ENCODE measurements around the gene ALOX5AP. TPM values are rescaled to one million over a fixed set of nuclear protein-coding genes. Genes with fewer than 3 reads are reported as not detected.

Gene ALOX5AP
- total and polyA plus RNA-seq, 2 experiments from 2014 or later, result 0.66 TPM; not detected in 1

GRCh38 chr13:30700364-30700763 is 35.0 kb upstream of the ALOX5AP start:
- DNase-seq (ENCODE audit: low read depth in 1 of 2, low spot score in 1 of 2), result no peak
- no peak overlapping the region for H3K27ac ChIP-seq
- peaks cover 4% of the 10 kb centered on the region for H3K4me1 ChIP-seq (ENCODE audit: low read depth)
- TF ChIP-seq CTCF (IDR thresholded peaks at IDR 0.05; ENCODE audit: low read depth, low read length), result no peak
- no peaks in the 10 kb centered on the region for H3K9me3 ChIP-seq (ENCODE audit: low read depth)
- no peak overlapping the region for H3K4me3 ChIP-seq
- H3K27me3 ChIP-seq, result no peaks in the 10 kb centered on the region
- no peaks in the 10 kb centered on the region for H3K36me3 ChIP-seq

- Histone ChIP-seq H3K27ac (no peak overlapping the region), H3K4me3 (no peak overlapping the region), H3K4me1 (ENCODE audit: low read depth) (no peaks in the 10 kb centered on the region), H3K9me3 (ENCODE audit: low read depth) (no peaks in the 10 kb centered on the region), H3K36me3 (no peaks in the 10 kb centered on the region), H3K27me3 (no peaks in the 10 kb centered on the region)
- no peak for DNase-seq (ENCODE audit: low read depth in 1 of 2, low spot score in 1 of 2)
- TF ChIP-seq CTCF (IDR thresholded peaks at IDR 0.05; ENCODE audit: low read depth, low read length), result no peak
Measured at GRCh38 chr13:30702006-30702405, 33.3 kb upstream of the ALOX5AP start.

- DNase-seq (ENCODE audit: low read depth in 1 of 2, low spot score in 1 of 2), result no peak
- H3K9me3 ChIP-seq (ENCODE audit: low read depth), result no peaks in the 10 kb centered on the region
- H3K4me3 ChIP-seq, result no peak overlapping the region
- H3K27me3 ChIP-seq, result no peaks in the 10 kb centered on the region
- H3K36me3 ChIP-seq, result no peaks in the 10 kb centered on the region
- H3K4me1 ChIP-seq (ENCODE audit: low read depth), result no peaks in the 10 kb centered on the region
- TF ChIP-seq CTCF (IDR thresholded peaks at IDR 0.05; ENCODE audit: low read depth, low read length), result no peak
- H3K27ac ChIP-seq, result no peak overlapping the region
Measured at GRCh38 chr13:30704596-30704995, 30.7 kb upstream of the ALOX5AP start.

GRCh38 chr13:30705680-30706079 is 29.7 kb upstream of the ALOX5AP start:
- no peak overlapping the region for H3K27ac ChIP-seq
- DNase-seq (ENCODE audit: low read depth in 1 of 2, low spot score in 1 of 2), result no peak
- no peak overlapping the region for H3K4me3 ChIP-seq
- no peaks in the 10 kb centered on the region for H3K36me3 ChIP-seq
- H3K4me1 ChIP-seq (ENCODE audit: low read depth), result no peaks in the 10 kb centered on the region
- H3K9me3 ChIP-seq (ENCODE audit: low read depth), result no peaks in the 10 kb centered on the region
- no peaks in the 10 kb centered on the region for H3K27me3 ChIP-seq
- TF ChIP-seq CTCF (IDR thresholded peaks at IDR 0.05; ENCODE audit: low read depth, low read length), result no peak

GRCh38 chr13:30708541-30708940 is 26.8 kb upstream of the ALOX5AP start:
- TF ChIP-seq CTCF (IDR thresholded peaks at IDR 0.05; ENCODE audit: low read depth, low read length), result no peak
- DNase-seq (ENCODE audit: low read depth in 1 of 2, low spot score in 1 of 2), result peak in 1 of 2 donors; percentile 79
- Histone ChIP-seq H3K4me3 (no peak overlapping the region), H3K9me3 (ENCODE audit: low read depth) (no peaks in the 10 kb centered on the region), H3K36me3 (no peaks in the 10 kb centered on the region), H3K27me3 (no peaks in the 10 kb centered on the region), H3K27ac (no peak overlapping the region), H3K4me1 (ENCODE audit: low read depth) (no peaks in the 10 kb centered on the region)

- Histone ChIP-seq H3K36me3 (no peaks in the 10 kb centered on the region), H3K27me3 (no peaks in the 10 kb centered on the region), H3K4me1 (ENCODE audit: low read depth) (no peaks in the 10 kb centered on the region), H3K9me3 (ENCODE audit: low read depth) (no peaks in the 10 kb centered on the region), H3K27ac (no peak overlapping the region), H3K4me3 (no peak overlapping the region)
- DNase-seq (ENCODE audit: low read depth in 1 of 2, low spot score in 1 of 2), result no peak
- TF ChIP-seq CTCF (IDR thresholded peaks at IDR 0.05; ENCODE audit: low read depth, low read length), result no peak
Measured at GRCh38 chr13:30710442-30710841, 24.9 kb upstream of the ALOX5AP start.

All from cardiac muscle cell (in vitro differentiated cells and primary cell).